ENCODE results near the gene EFCAB8.
"Not testable (repeated sequence)": the region's sequence is repeated elsewhere in the genome, so short reads cannot be mapped to it uniquely, and the experiment has no call there.

The EFCAB8 gene

DNA sequence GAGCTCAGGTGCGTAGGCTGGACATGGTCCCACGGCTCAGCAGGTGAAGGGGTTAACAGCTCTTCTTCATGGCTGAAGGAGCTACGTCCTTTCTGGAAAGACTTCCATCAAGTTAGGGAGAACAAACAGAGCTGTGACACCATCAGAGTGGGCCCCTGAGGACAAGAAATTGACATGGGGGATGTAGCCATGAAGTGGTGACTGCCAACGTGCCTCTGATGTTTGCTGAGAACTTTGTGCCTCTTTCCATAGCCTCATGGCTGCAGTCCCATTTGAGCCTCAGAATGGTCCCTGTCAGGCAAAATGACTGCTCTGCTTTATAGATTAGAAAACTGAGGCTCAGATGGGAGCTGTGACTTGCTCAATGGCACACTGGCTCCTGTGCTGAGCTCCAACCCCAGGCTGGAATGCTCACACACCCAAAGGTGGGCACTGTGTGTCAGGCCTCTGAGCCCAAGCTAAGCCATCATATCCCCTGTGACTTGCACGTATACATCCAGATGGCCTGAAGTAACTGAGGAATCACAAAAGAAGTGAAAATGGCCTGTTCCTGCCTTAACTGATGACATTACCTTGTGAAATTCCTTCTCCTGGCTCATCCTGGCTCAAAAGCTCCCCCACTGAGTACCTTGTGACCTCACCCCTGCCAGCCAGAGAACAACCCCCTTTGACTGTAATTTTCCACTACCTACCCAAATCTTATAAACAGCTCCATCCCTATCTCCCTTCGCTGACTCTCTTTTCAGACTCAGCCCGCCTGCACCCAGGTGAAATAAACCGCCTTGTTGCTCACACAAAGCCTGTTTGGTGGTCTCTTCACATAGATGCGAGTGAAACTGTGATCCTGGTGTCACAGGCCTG is 115.7 kb downstream of the EFCAB8 start:
- DNase-seq, result not testable (repeated sequence)

DNA sequence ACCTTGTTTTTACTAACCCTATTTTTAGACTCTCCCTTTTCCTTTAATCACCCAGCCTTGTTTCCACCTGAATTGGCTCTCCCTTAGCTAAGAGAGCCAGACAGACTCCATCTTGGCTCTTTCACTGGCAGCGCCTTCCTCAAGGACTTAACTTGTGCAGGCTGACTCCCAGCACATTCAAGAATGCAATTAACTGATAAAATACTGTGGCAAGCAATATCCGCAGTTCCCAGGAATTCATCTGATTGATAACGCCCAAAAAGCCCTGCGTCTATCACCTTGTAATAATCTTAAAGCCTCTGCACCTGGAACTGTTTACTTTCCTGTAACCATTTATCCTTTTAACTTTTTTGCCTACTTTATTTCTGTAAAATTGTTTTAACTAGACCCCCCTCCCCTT is 116.4 kb downstream of the EFCAB8 start:
- DNase-seq, result not testable (repeated sequence)

DNA sequence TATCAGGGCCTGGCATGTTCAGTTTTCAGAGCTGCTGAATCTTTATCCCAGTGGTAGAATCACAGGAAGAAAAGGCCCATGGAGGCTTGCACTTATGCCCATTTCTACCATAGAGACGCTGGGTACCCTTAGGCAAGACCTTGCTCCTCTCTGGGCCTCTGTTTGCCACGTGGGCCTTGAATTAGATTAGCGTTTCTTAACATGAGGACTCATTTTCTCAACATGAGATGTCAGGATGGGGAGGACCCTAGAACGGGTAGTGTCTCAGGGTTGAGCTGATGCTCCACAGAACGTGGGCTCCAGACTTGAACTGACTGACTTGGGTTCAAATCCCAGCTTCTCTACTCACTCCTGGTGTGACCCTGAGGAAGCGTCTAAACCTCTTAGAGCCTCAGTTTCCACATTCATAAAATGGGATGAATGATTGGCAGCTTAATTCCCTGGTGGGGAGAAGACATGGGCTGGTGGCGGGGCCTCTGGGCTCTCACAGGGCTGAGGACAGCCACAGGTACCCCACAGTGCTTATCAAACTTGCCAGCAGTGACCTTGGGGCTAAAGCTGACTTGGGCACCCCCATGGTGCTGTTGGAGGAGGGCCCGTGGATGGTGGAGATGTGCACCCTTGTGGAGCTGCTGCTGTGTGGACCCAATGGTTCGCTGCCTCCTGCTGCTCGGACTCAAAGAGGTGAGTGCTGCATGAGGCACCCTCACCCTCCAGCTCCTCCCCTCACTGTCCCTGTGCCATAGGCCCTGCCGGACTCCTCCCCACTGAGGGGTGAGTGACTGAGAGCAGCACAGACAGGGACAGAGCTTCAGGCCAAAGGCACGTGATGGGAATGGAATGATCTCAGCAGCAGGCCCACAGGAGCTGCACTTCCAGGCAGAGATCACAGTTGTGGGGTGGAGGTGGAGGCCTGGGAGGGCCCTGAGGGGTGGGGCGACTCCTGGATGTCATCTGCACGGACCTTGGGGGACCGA is 117.3 kb downstream of the EFCAB8 start:
- DNase-seq, result no peak

DNA sequence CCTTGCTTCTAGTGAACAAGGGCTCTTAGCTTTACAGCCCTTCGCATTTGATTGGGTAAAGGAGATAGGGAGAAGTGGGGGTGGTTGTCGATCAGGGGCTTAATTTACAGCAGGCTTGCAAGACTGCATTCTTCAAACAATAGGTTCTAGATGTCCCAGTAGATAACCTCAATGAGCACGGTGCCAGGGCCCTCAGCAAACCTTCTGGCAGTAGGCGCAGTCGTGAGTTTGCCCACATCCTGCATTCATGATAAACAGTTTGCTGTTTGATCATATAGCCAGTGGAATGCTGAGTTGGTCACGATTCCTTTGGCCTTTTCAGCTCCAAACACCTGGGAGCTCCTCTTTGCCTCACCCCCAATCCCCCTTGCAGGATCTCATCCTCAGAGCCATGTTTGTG is 118.0 kb downstream of the EFCAB8 start:
- DNase-seq, result no peak

DNA sequence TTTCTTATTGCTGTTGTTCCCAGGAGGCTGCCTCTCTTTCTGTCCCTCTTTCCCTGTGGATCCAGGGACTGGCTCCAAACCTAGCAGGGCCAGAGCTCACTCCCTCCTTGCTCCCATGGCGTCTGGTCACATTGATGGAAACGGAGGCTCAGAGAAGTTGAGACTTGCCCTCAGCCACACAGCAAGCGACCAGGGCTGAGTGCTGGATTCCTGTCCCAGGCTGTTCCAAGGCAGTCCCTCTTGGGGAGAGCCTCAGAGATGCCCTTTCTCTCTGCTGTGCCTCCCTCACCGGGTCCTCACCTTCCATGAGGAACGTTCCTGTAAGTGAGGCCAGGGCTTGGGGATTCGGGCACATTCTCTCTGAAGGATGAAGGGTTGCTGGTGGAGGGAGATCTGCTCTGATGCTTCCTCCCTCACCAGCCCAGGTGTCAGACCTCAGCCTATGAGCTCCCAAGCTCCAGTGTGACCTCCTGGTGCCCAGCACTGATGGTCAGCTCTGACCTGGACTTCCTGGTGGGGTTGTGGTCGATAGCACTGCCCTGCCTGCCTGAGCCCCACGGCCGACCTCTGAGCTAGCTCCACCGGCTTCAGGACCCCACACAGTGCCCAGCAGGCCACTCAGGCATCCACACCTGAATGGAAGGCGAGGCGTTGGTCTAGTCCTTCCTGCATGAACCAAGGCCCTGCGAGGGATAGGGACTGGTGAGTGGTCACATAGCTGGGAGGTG is 118.7 kb downstream of the EFCAB8 start:
- no peak for DNase-seq

DNA sequence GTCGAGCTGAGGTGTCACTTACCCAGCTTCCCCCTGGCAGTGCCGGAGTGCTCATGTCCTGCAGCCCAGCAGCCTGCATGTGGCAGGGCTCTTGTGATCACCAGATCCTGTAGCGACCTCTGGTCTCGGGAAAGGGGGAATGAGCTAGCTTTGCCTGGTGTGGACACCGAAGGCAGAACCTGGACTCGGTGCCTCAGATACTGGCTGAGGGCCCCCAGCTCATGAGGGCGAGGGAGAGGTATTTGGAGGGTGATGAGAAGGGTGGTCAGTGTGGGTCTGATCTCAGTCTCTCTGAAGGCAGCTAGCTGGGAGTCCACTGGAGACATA is 119.2 kb downstream of the EFCAB8 start:
- no peak for DNase-seq

DNA sequence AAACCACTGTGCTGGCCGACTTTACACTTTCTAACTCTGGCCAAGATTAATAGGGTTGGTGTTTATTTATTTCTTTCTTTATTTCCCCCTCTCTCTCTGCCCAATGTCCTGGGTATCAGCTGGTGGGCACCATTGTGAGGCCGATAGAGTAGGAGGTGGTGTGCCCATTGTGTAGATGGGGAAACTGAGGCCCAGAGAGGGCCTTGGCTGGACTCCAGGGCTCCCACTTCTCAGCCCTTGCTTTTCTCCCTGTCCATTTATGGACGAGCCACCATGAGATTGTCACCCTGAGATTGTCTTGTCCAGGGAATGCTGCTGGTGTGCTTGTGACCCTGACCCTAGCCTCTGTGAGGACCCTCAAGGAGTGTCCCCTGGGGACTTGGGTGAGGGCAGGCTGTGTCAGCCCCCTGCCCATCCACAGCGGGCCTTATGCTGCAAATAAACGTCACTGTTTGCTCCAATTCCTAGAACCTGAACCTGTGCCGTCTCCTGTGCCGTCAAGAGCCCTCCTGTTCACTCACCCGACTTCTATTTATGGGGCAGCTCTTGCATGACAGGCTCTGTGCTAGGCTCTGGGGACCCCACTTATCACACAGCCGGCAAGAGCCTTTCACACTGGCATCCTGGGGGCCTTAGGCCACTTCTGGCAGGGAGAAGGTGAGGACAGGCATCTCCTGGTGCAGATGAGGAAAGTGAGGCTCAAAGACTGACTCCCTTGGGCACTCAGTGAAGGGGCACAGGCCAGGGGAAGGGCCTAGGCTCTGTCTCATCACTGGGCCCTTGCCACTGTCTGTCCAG is 120.7 kb downstream of the EFCAB8 start:
- DNase-seq, result no peak

DNA sequence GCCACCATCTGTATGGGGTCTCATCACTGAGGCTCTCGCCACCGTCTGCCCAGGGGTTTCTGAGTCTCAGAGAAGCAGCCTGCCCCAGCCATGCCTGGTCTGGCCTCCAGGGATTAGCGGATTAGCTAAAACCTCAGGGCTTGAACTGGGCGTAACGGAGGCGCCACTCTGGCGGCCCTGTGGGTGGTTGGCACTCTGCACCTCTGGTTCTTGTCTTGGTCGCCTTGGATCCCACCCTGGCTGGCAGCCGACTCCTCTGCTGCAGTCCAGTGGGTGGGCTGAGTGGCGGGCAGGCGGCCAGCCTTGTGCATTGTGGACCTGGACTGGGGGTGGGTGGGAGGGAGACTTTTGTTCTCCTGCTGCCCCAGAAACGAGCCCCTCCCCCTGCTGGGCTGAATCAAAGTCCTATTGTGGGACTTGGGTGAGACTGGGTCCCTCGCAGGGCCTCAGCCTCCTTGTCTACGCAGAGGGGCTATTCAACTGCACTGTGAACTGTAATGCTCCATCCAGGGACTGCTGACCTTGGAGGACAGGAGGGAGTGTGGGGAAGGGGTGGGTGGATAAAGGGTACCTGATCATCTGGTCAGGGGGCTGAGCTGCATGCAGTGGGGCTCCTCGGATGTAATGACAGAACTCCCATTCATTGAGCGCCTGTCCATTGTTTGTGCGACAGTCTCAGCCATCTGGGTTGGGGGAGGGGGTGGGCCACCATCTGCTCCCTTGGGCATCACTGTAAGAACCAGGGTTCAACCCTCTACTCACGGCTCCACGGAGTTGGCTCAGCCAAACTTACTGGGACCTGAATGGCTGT is 121.6 kb downstream of the EFCAB8 start:
- no peak for DNase-seq

DNA sequence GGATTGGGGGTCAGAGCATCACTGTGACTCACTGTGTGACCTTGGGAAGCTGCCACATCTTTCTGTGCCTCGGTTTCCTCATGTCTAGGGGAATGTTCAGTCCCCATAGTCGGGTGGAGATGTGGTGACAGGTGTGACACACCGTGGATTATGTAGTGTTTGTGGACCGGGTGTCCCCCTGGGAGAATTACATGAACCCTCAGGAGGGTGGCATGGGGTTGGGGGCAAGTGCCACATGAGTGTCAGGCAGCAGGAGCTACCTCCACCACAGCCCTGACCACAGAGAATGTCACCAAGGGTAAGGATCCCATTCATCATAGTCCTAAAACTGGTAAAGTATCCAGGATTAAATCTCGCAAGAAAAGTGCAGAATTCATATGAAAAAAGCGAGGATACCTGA is 122.3 kb downstream of the EFCAB8 start:
- DNase-seq, result no peak

DNA sequence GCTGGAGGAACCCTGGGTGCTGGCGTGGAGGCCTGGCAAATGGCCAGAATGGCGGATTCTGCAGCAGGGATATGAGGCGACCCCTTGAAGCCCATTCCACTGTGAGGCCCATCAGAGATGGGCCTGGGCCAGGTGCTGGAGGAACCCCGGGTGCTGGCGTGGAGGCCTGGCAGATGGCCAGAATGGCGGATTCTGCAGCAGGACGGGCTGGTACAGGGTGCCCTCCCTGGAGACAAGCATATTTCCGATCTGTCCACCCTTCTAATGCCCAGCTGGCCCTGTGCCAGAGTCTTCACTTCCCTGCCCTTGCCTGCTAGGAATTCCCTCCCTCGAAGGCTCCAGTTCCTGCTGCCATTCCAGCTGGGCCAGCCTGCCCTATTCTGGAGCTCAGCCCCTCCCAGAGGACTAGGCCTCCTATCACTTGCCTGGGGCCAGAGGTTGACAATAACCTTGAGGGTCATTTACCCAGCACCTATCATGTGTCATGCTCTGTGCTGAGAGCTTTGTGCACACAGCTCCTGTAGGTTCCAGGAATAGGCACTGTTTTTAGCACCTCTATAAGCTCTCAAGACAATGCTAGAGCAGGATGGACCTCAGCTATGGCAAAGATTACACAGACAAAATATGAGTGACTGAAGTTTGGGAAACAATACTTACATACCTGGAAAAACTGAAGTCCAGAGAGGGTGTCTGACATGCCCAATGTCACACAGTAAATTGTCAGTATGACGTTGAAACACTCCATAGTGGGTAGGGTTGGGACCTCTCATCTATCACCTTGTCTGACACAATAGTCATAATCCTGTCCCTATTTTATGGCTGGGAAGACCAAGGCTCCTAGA is 124.1 kb downstream of the EFCAB8 start:
- DNase-seq, result no peak

DNA sequence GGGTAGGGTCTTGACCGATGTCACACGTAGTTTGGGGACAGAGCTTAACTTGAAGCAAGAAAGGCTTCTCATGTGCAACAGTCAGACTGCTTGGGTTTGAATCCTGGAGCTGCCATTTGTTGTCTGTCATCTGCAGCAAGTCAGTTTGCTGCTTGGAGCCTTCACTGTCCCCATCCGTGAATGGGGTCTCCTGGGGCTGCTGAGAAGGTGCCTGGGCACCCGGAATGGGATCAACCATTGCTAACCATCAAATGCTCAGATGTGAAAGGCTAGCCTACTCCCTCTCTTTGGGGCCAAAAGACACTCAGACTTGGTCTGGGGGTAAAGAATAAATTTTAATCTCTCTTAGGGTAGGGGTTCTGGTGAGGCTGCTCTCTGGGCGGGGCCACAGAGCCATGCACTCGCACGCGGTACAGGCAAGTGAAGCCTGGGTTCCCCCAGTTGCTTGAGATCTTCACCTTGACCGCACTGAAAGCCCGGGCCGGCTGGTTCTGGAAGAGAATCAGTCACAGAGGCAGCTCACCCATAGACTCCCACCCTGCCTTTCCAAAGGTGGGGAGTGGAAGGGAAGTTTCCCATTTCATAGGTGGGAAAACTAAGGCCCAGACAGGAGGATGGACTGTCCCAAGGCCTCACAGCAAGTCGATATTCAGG is 124.9 kb downstream of the EFCAB8 start:
- DNase-seq, result no peak

DNA sequence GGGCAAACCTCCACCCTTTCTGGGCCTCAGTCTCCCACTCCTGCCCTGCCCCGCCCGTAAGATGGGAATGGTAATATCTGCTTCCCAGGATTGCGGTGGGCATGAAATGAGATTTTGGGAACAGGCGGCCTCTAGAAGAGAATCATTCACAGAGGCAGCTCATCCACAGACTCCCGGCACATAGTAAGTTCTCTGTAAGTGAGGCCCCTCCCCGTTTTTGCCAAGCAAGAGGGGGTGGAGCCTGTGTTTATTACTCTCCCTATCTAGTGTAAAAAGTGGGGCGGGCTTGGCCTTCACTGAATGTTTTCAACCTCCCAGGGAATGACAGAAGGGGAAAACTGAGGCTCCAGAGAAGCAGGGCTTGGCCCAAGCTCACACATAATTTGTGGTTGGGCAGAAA is 125.5 kb downstream of the EFCAB8 start:
- DNase-seq, result no peak

DNA sequence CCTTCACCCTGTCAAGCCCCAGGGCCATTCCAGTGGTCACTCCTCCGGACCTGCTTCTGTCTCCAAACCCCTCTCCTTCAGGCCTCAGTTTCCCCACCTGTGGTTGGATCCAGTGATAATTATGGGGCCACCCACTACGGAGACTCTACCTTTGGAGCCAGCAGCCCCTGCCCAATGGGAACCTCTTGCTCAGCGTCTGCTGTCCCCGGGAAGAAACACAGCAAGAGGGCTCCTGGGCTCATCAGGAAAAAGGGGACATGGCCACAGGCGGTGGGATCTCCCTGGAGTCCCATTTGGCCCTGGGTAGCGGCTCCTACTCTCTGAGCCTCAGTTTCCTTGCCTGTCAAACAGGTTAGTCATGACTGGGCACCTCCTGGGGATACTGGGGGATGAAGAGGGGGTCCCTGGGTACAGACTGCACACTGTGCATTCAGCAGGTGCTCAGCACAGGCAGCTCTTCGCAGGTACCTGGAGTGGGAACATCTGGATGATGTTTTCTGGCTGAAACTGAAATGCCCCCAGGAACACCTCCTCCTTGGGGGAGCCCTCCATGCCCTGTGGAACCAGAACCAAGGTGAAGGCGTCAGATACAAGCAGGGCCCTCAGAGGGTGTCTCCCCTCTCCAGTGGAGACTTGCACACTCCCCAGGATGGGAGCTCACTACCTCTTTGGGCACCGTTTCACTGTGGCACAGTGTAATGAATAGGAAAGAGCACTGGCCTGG is 126.1 kb downstream of the EFCAB8 start:
- no peak for DNase-seq

DNA sequence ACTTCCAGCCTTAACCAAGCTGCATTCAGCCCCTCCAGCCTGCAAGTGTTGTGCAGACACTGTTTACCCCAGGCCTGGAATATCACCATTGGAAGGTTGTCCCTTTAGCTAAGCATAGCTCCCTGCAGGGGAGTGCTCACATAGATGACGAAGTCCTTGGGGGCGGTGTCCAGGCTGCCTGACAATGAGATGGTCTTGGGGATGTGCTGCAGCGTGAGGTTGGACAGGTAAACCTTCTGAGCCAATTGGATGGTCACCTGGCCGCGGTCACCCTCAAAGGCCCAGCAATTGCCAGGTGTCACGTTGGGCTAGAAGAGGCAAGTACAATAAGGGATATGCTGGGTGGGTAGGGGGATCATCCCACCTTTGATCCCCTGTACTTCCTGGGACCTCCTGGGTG is 126.9 kb downstream of the EFCAB8 start:
- DNase-seq, result no peak

DNA sequence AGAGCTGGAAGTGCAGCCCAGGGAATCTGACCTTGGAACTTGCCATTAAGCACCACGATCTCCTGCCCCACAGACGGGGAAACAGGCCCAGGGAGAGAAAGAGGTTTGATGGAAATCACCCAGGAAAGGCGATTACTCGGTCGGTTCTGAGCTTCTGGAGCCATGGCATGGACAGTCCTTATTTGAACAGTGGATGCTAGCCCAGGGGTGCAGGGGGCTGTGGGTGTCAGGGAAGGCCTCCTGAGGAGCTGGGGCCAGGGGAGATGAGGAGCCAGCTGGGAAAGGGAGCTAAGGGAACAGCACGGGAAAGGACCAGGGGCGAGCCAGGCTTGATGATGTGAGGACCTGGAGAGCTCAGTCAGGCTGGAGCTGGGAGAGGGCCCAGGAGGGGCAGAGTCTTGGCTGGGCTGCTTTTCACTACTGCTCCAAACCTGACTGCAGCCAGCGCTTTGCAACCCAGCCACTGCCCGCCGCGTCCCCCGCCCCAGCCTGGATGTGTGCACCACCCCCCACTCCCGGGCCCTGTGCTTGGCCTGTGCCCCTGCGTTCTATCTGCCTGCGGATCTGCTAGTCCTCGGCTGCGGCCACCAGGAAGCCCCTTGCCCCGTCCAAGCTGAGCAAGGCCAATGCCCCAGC is 127.7 kb downstream of the EFCAB8 start:
- DNase-seq, result no peak

DNA sequence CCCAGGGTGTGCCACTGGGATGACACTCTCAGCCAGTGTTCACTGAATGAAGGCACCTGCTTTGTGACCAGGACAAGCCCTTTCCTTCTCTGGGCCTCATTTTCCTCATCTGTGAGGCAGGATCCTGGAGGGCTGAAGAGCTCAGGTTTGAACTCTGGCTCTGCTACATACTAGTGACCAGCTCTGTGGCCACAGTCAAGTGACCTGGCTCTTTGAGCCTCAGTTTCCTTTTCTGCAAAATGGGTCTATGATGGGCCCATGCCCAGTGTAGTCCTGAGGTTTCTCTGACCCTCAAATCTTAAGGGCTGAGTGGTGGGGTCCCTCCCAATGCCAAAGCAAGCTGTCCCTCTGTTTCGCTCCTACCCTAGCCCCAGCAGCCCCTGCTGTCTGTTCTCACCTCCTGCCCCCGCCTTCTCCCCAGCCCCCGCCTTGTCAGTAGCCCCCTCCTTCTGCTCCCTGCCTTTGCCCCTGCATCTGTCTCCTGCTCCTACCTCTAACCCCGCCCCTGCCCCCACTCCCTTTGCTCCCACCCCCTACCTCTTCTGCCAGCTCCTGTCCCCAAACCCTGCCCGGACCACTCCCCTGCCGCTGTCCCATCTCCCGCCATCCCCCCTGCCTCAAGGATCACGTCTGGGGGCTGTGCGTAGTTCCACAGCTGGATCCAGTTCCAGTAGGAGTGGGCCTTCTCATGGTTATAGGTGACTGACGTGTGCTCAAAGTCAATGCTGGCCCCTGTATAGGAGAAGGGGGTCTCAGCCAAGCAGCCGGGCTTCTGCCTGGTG is 128.5 kb downstream of the EFCAB8 start:
- DNase-seq, result no peak

DNA sequence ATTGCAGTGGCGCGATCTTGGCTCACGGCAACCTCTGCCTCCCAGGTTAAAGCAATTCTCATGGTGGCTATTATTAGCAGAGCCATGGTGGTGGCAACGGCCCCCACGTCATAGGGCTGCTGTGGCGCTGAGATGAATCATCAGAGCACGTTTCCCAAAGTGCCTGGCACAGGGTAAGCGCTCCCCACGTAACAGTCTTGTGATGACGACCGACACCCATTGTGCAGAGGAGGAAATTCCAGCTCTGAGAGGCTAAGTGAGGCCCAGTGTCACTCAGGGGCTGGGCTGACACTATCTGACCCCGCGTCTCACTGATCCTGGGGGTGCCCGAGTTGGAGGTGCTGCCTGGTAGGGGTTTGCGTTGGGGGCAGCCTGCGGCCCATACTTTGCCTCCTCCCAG is 129.3 kb downstream of the EFCAB8 start:
- DNase-seq, result no peak
